HG03097 (cell line): ENCODE results near the gene MYPOP.

ENCODE experiments used
- ATAC-seq: cut with Tn5 transposase; IDR thresholded peaks from one replicate; pipeline ENCODE4 v1.9.1; 2021; ENCODE audit not compliant: unreplicated experiment, low FRiP score

MYPOP gene, protein sequence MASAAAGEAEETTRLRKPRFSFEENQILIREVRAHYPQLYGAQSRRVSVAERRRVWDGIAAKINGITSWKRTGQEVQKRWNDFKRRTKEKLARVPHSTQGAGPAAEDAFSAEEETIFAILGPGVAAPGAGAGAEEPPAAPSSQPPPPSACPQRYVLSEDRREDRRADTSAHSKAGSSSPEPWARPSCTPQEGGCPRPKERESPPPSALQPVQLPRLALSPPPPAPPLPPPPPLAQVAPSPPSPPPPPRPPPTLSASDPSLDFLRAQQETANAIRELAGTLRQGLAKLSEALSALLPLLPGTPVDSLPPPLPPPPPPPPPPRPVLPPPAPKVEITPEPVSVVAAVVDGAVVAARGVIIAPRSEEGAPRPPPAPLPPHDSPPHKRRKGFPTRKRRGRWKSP

GRCh38 chr19:45901912-45902650, at the start of gene MYPOP:
Gene MYPOP (minus strand): TSS chr19:45902613. CDS start chr19:45901773, 840 bp downstream.
- ATAC-seq: no peak

DNA sequence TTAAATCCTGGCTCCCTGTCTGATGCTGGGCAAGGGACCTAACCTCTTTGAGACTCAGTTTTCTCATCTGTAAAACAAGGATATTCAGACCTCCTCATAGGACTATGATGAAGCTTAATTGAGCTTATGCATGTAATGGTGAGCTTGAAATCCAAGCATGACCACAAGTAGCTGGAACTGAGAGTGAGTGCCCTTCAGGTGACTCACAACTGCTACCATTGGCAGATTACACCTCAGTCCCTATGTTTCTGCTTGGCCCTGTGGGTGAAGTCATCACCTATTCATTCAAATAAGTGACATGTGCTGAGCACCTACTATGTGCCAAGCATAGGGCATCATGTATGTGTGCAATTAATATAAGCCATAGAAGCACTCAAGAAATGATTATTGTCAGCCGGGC, 45.5 kb upstream of the MYPOP start:
- no peak for ATAC-seq

DNA sequence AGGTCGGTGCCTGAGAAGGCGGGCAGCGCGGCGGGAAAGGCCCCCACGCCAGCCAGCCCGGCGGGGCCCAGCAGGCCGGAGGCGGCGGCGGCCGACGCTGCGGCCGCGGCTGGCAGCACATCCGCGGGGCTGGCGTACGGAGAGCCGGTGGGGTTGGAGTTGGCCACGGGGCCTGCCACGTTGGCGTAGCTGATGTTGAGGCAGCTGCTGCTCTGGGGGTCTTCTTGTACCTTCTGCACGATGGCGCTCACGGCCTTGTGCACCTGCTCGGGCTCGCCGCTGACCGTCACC, 38.0 kb upstream of the MYPOP start:
- no peak for ATAC-seq

DNA sequence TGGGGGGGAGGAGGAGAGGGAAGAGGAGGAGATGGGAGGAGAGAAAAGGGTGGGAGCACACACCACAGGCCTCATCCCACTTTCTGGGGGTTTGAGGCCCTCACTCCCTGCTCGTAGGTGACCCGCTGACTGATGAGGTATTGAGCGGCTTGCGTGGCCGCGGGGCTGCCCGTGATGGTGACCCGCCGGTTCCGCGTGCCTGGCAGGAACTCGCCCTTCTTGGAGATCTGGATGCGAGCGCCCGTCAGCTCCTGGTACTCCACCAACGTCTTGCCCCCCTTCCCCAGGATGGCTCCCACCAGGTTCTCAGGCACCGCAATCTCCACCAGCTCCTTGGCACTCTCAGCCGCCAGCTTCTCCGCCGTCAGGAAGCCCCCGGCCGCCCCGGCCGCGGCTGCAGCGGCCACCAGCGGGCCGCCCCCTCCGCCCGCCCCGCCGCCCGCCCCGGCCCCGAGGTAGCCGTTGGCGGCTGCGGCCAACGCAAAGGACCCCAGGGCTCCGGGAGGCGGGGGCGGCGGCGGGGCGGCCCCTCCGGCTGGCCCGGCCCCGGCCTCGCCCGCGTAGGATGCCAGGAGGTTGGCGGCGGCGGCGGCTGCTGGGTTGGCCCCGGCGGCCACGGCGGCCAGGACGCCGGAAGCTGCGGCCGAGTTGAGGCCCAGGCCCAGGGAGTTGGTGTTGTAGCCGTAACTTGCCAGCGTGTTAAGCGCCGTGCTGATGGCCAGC, 37.5 kb upstream of the MYPOP start:
- no peak for ATAC-seq

DNA sequence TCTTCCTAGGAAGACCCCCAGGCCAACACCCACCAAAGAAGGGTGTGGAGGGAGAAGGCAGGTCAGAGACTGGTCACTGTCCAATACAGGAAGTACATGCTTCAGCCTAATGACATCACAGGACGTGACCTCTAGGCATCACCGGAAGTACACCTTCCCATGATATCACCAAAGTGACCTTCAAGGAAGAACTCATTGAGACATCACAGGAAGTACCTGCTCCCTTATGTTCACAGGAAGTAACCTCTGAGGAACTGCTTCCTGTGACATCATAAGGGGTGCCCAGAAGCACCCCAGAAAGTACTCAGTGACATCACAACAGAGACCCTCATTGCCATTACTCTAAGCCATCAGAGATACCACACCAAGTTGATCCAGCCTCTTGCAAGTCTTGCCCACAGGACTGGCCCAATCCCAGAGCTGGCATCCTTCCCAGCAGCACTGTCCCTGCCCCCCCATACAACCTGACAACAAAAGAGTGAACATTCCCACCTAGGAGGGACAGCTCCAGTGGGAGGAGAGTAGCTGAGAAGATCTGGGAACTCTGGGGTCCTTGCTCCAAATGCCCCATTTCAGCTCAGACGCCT, 36.4 kb upstream of the MYPOP start:
- no peak for ATAC-seq

DNA sequence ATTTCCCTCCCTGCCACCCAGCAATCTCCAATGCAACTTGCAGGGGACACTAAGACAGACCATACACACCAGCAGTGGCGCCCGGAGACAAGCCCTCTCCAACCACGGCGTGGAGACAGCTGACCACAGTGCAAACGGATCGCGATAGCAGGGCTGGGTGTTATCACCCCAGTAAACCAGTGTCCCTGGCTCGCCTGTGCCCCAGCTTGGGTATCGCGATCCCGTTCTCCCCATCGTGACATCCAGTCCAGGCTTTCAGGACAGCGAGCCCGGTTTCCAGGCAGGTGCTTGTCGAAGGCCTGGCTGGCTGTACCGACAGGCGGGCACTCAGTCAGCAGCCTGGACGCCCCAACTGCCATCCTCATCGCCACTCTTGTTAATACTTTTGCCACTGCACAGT, 32.9 kb upstream of the MYPOP start:
- ATAC-seq: no peak

DNA sequence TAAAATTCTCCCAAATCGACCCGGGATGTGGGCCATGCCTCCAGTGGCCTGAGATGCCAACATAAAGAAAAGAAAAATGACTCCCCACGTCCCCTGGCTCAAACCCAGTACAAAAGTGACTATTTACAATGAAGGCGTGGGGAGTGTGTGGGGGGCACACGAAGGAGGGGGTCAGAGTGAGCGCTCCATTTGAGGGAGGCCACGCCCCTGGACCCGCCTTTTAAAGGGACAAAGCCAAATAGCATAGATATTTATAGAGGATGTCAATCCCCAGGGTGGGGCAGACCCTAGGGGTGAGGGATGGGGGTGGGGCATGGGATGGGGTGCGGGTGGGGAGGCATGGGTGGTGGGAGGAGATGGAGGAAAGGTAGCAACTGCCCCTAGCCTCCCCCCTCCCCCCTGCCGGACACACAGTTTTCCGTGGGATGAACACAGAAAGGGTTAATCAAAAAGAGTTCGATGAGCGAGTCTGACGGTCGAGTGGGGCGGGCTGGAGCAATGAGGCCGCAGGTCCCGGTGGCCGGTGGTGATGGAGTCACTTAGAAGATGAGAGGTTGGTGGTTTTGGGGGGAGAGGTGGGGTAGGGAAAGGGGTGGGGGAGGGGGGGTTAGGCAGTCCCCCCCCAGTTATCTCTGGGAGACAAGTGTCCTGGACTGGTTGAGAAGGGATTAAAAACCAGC, 32.3 kb upstream of the MYPOP start:
- no peak for ATAC-seq

DNA sequence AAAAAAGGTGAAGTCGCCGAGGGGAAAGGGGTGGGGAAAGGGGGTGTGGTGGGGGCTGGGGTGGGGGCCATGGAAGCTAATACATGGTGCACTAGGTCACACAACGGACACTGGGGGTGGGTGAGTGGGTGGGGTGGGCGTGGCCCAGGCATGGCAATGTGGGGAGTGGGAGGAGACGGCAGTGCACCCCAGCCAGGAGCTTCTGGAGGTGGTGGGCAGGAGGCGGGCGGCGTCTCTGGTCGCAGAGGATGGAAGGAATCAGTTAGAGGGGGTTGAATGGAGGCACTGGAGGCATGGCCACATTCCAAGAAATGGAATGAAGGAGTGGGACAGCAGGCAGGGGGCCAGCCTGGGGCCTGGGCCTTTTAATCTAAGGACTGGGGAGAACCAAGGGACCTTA, 31.3 kb upstream of the MYPOP start:
- no peak for ATAC-seq

- ATAC-seq: no peak
These were observed 28.6 kb upstream of the MYPOP start for GRCh38 chr19:45931055-45931454.

DNA sequence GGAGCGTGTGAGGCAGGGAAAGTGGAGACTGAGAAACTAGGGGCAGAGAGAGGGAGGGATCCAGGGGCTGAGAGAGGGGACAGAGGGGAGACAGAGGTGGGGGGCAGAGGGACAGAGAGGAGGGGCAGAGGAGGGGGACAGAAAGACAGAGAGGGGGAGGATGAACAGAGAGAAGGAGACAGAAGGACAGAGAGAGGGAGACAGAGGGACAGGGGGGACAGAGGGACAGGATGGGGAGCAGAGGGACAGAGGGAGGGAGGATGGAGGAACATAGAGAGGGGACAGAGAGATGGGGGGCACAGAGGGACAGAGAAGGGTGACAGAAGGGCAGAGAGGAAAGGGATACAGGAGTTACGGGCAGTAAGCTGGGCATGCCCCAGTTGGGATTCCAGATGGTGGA, 26.8 kb upstream of the MYPOP start:
- no peak for ATAC-seq

DNA sequence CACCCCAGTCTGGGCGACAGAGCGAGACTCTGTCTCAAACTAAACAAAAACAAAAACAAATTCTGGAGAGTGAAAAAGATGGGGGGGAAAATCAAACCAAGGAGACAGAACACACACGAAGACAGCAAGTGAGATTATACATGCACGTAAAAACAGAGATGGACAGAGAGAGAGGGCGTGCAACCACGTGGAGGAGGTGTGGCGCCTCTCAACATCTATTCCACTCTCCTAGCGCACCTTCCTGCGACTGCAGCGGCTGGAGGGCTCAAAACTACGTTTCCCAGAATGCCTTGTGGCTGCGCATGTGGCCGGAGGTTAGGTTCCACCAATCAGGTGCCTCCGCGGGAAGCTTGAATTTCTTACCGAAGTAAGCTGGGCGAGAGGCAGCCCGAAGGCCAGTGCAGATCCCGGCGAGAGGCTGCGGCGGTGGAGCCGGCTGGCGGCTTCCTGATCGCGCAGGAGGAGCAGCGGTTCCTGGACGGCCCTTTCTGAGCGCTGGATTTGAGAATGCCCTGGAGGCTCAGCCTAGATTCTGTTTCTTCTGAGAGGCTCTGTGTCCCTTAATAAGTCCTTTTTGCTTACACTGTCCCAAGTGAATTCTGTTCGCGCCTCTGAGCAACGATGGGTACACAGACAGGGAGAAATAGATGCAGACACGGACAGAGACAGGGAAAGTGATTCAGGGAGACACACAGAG, 25.3 kb upstream of the MYPOP start:
- no peak for ATAC-seq

GRCh38 chr19:45924891-45925447, 22.6 kb upstream of the MYPOP start:
- no peak for ATAC-seq

- ATAC-seq: no peak
These were observed 19.9 kb upstream of the MYPOP start for GRCh38 chr19:45922281-45922680.

- no peak for ATAC-seq
These were observed 18.0 kb upstream of the MYPOP start for GRCh38 chr19:45920458-45920857.

- no peak for ATAC-seq
These were observed 17.3 kb upstream of the MYPOP start for GRCh38 chr19:45919678-45920077.

GRCh38 chr19:45918721-45919120, 16.3 kb upstream of the MYPOP start:
- ATAC-seq: no peak

DNA sequence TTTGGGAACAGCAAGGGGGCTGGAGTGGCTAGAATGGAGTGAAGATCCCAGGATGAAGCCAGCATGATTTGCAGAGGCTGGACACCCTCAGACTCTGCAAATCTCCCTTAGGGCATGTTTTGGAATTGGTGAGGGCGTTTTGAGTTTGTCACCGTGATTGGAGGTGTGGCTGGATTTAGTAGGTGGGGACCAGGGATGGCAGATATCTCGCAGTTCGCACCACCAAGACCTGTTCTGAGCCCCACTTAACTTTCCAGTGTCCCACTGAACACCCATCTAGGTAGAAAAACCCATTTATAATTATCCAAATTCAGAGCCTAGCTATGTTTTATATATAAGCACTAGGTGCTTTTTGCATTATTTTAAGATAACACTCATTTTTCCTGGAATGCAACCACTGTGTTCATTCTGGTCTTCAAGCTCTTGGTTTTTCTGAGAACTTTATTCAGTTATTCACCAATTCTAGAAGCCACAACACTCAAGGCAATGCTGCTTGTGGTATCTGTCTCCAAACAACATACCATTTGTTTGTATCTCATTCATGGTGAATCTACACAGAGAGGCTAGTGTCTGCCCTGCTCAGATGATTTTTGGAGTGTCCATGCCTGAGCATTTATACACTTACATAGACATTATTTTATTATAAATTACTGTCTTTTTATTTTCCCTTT, 15.1 kb upstream of the MYPOP start:
- ATAC-seq: no peak

DNA sequence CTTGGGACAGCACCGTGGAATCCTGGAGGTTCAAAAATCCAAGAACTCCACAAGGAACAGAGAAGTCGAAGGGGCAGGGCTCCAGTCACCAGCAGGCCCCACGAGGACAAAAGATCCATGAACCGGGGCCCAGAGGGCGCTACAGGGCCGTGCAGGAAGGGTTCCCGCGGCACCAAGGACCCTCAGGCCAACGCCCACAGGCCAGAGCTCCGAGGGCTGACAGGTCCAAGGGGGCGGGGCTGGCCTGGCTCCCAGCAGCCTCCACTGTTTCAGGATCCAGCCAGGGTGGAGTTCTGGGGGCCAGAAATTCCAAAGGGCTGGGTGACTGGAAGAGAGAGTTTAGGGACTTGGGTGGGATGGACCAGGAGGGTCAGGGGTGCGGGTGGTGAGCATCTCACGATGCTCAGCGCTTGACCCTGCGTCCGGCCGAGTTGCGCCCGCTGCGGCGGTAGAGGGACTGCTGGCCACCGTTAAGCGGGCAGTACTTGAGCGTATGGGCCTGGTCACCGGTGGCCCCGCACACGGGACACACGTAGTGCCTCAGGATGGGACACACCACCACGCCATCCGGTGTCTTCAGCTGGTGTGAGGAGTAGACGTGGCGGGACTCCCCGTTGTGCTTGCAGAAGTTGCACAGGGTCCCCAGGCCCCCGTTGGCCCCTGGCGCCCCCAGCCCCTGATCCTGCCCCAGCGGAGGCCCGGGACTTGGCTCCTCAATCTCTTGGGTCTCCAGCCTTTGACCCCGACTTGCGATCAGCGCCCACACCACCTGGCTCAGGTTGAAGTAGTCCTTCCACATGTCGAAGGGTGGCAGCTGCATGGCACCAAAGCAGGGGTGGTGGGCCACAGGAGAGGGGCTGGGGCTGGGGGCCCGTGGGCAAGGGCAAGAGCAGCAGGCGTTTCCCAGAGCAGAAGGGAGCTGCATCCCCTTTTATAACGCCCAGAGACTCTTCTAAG, 11.7 kb upstream of the MYPOP start, which contains the start of gene NANOS2:
Gene NANOS2, minus strand, starts transcription at position 905 of the 957 bp plus-strand sequence. Its CDS starts 85 bp downstream, at position 820.
- ATAC-seq: no peak
